Loucy (cell line): ENCODE data around the gene LAMA4.

Experiments
- H2AFZ ChIP-seq: fragments of 200-600 bp; sonication (generic); 2 replicates; pipeline ENCODE4 v1.6.0; 2016; ENCODE audit warnings: antibody characterized with exemption, mild to moderate bottlenecking, low read length, moderate library complexity
- H3F3A ChIP-seq: fragments of 200-600 bp; 2 replicates; pipeline ENCODE4 v1.6.0; 2016; ENCODE audit warnings: antibody characterized with exemption, low read depth, mild to moderate bottlenecking
- H3K27me3 ChIP-seq: fragments of 200-600 bp; sonication (generic); 2 replicates; pipeline ENCODE4 v1.6.1; 2014; ENCODE audit warnings: low read length, mild to moderate bottlenecking; ENCODE audit not compliant: insufficient read depth, poor library complexity, severe bottlenecking
- H3K36me3 ChIP-seq: fragments of 200-600 bp; sonication (generic); 2 replicates; pipeline ENCODE4 v1.6.1; 2016; ENCODE audit warnings: low read length; ENCODE audit not compliant: insufficient read depth
- H3K4me1 ChIP-seq: fragments of 200-600 bp; sonication (generic); 2 replicates; pipeline ENCODE4 v1.5.1; 2014; ENCODE audit warnings: low read length, mild to moderate bottlenecking; ENCODE audit not compliant: insufficient read depth, poor library complexity, severe bottlenecking
- H3K4me2 ChIP-seq: fragments of 200-600 bp; sonication (generic); 2 replicates; pipeline ENCODE4 v1.6.0; 2014; ENCODE audit warnings: antibody characterized with exemption, low read length, low read depth, mild to moderate bottlenecking; ENCODE audit not compliant: poor library complexity, severe bottlenecking
- H3K4me3 ChIP-seq: fragments of 200-600 bp; sonication (generic); 2 replicates; pipeline ENCODE4 v1.5.1; 2014; ENCODE audit warnings: low read length, mild to moderate bottlenecking, mixed read lengths; ENCODE audit not compliant: poor library complexity, severe bottlenecking
- H3K79me2 ChIP-seq: fragments of 200-600 bp; sonication (generic); 2 replicates; pipeline ENCODE4 v1.6.1; 2014; ENCODE audit warnings: low read length; ENCODE audit not compliant: insufficient read depth
- H3K9ac ChIP-seq: fragments of 200-600 bp; sonication (generic); 2 replicates; pipeline ENCODE4 v1.6.0; 2014; ENCODE audit warnings: mild to moderate bottlenecking, low read depth, low read length, moderate library complexity; ENCODE audit not compliant: poor library complexity, severe bottlenecking
- H3K9me2 ChIP-seq: fragments of 200-600 bp; sonication (generic); replicated peaks from 2 replicates; pipeline ENCODE4 v1.6.1; 2016; ENCODE audit warnings: low read depth, low read length, mixed read lengths
- H3K9me3 ChIP-seq: fragments of 200-600 bp; sonication (generic); 2 replicates; pipeline ENCODE4 v1.6.1; 2014; ENCODE audit warnings: mild to moderate bottlenecking, antibody characterized with exemption, low read length, low read depth; ENCODE audit not compliant: insufficient read depth
- H4K20me1 ChIP-seq: fragments of 200-600 bp; sonication (generic); 2 replicates; pipeline ENCODE4 v1.6.0; 2014; ENCODE audit warnings: antibody characterized with exemption, low read length, mild to moderate bottlenecking; ENCODE audit not compliant: insufficient read depth, poor library complexity, severe bottlenecking
- CTCF ChIP-seq: fragments of 200-600 bp; sonication (generic); conservative IDR thresholded peaks from 2 replicates; pipeline ENCODE4 v1.5.1; 2014; ENCODE audit warnings: mild to moderate bottlenecking, antibody characterized with exemption, low read length
- EZH2phosphoT487 ChIP-seq: fragments of 200-600 bp; IDR thresholded peaks from 2 replicates; pipeline ENCODE4 v1.6.1; 2018; ENCODE audit warnings: antibody characterized with exemption, mild to moderate bottlenecking, moderate library complexity, borderline replicate concordance

Gene LAMA4

GRCh38 chr6:112241820-112242429 lies 12.4 kb downstream of the LAMA4 start:
- Histone ChIP-seq H3K4me1 (peaks cover 20% of the 10 kb centered on the region), H3K9me2 (no peaks in the 10 kb centered on the region), H3K9me3 (no peaks in the 10 kb centered on the region), H3K79me2 (no peaks in the 10 kb centered on the region), H3K4me2 (peak overlapping the region; percentile 58), H3F3A (no peaks in the 10 kb centered on the region), H3K4me3 (peak overlapping the region; percentile 6), H3K36me3 (no peaks in the 10 kb centered on the region), H3K9ac (peak overlapping the region; percentile 17), H4K20me1 (no peaks in the 10 kb centered on the region), H2AFZ (no peak overlapping the region), H3K27me3 (peaks cover 1% of the 10 kb centered on the region)
- TF ChIP-seq EZH2phosphoT487 (no peak), CTCF (no peak)

- H3K9me3 ChIP-seq = no peaks in the 10 kb centered on the region
- H3K9me2 ChIP-seq = no peaks in the 10 kb centered on the region
- peaks cover 30% of the 10 kb centered on the region for H3K4me1 ChIP-seq
- H3K4me3 ChIP-seq = no peak overlapping the region
- H3K36me3 ChIP-seq = no peaks in the 10 kb centered on the region
- H3F3A ChIP-seq = no peaks in the 10 kb centered on the region
- no peak overlapping the region for H3K4me2 ChIP-seq
- H3K79me2 ChIP-seq = no peaks in the 10 kb centered on the region
- peaks cover 41% of the 10 kb centered on the region for H3K27me3 ChIP-seq
- TF ChIP-seq CTCF = no peak
- TF ChIP-seq EZH2phosphoT487 = no peak
- no peak overlapping the region for H3K9ac ChIP-seq
- no peak overlapping the region for H2AFZ ChIP-seq
- no peaks in the 10 kb centered on the region for H4K20me1 ChIP-seq
Observed at GRCh38 chr6:112237595-112237994, 16.8 kb downstream of the LAMA4 start.

GRCh38 chr6:112237066-112237465 lies 17.3 kb downstream of the LAMA4 start:
- TF ChIP-seq EZH2phosphoT487 (no peak), CTCF (no peak)
- peaks cover 42% of the 10 kb centered on the region for H3K27me3 ChIP-seq
- H3K4me1 ChIP-seq = peaks cover 30% of the 10 kb centered on the region
- H4K20me1 ChIP-seq = no peaks in the 10 kb centered on the region
- H3K9me2 ChIP-seq = no peaks in the 10 kb centered on the region
- no peak overlapping the region for H3K4me2 ChIP-seq
- no peak overlapping the region for H3K4me3 ChIP-seq
- H3K36me3 ChIP-seq = no peaks in the 10 kb centered on the region
- H3F3A ChIP-seq = no peaks in the 10 kb centered on the region
- no peaks in the 10 kb centered on the region for H3K9me3 ChIP-seq
- no peak overlapping the region for H2AFZ ChIP-seq
- no peaks in the 10 kb centered on the region for H3K79me2 ChIP-seq
- no peak overlapping the region for H3K9ac ChIP-seq
